Colonic mucosa (tissue), 4 donors: ENCODE results near the gene LRP4. TPM values are rescaled to one million over a fixed set of nuclear protein-coding genes. Genes with fewer than 3 reads are reported as not detected.

ENCODE experiments used
- DNase-seq: peaks from one replicate; pipeline ENCODE4 v3.0.0-alpha.2; 2020
- H3K27ac ChIP-seq: fragments of 200-600 bp; one replicate; pipeline ENCODE4 v1.8.0; 2021
- H3K27me3 ChIP-seq: fragments of 200-600 bp; one replicate; pipeline ENCODE4 v1.8.0; 2021
- H3K36me3 ChIP-seq: fragments of 200-600 bp; one replicate; pipeline ENCODE4 v1.8.0; 2021
- H3K4me1 ChIP-seq: fragments of 200-600 bp; one replicate; pipeline ENCODE4 v1.8.0; 2021; ENCODE audit warnings: mild to moderate bottlenecking
- H3K4me3 ChIP-seq: fragments of 200-600 bp; one replicate; pipeline ENCODE4 v1.8.0; 2021
- H3K9ac ChIP-seq, 2 donors: one replicate each; pipeline ENCODE4 v1.7.0; 2013; ENCODE audit warnings: control low read depth in 2 of 2, low read depth in 2 of 2, low read length in 2 of 2
- H3K9me3 ChIP-seq: fragments of 200-600 bp; one replicate; pipeline ENCODE4 v1.8.0; 2021
- intact Hi-C: fragments of 100-400 bp; cut with DNase I; formaldehyde crosslinking; loops from one replicate; pipeline ENCODE4 v1.14.1; 2022
- total RNA-seq, 2 donors: library from RNA; stranded (reverse); fragmentation: NEBNext Ultra II Directional in 1 of 2; extraction: Animal tissue kit (Norgen Biotek cat#: 25700) in 1 of 2; gene quantifications; one replicate each; pipeline ENCODE4 v1.2.1, GENCODE V29; 2021
- TF ChIP-seq, protein P1 (sequence below): fragments of 200-600 bp; IDR thresholded peaks from one replicate; pipeline ENCODE4 v1.8.0; 2022; ENCODE audit warnings: antibody characterized with exemption, mild to moderate bottlenecking
- donor health status: healthy.
- donor health status: DM: no; HTN: no; CAD: no.
- donor health status: DM: no; HTN: no; CAD: no.

LRP4 gene
- total RNA-seq, 2 donors from 2014 or later, result 23.6 to 62.6 TPM

DNA sequence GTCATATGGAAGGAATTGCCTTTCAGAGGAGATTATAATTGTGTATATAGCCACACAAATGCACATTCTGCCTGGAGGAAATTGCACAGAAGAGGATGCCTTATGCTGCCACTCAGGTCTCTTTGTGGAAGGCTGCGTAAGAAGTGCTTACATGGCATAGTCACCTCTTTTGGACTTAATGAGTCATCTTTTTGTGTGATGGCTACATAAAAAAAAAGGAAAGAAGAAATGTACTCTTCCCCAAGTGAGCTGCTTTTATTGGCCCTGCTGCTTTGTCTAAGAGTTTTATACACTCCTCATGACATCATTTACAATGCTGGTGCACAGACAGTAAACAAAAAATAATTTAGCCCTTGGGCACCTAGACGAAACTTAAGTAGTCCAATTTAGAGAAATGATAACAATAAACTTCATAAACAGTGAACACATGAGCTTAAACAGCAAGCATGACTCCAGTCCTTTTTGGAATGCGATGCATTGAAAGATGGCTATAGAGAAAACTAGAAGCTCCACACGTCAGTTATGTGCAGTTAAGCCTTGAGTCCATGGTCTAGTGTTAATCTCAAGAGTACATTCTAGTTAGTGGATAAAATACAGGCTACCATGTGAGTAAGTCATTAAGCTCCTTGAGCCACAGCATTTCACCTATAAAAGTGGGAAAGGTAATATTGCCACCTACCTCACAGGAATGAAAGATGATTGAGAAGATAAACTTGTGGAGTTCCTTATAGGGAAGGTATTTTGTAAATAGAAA lies 30.2 kb upstream of the LRP4 start:
- intact Hi-C loops, result no loop called here
- peak; percentile 43 for DNase-seq
- TF ChIP-seq, protein P1, sequence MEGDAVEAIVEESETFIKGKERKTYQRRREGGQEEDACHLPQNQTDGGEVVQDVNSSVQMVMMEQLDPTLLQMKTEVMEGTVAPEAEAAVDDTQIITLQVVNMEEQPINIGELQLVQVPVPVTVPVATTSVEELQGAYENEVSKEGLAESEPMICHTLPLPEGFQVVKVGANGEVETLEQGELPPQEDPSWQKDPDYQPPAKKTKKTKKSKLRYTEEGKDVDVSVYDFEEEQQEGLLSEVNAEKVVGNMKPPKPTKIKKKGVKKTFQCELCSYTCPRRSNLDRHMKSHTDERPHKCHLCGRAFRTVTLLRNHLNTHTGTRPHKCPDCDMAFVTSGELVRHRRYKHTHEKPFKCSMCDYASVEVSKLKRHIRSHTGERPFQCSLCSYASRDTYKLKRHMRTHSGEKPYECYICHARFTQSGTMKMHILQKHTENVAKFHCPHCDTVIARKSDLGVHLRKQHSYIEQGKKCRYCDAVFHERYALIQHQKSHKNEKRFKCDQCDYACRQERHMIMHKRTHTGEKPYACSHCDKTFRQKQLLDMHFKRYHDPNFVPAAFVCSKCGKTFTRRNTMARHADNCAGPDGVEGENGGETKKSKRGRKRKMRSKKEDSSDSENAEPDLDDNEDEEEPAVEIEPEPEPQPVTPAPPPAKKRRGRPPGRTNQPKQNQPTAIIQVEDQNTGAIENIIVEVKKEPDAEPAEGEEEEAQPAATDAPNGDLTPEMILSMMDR, result no peak
- H3K9ac ChIP-seq, result peak overlapping the region in 1 of 2 donors; percentile 52
- no peaks in the 10 kb centered on the region for H3K27me3 ChIP-seq
- H3K4me3 ChIP-seq, result no peak overlapping the region
- peak overlapping the region; percentile 30 for H3K27ac ChIP-seq
- H3K9me3 ChIP-seq, result no peaks in the 10 kb centered on the region
- H3K4me1 ChIP-seq, result no peaks in the 10 kb centered on the region
- H3K36me3 ChIP-seq, result no peaks in the 10 kb centered on the region

GRCh38 chr11:46947399-46948077 lies 29.2 kb upstream of the LRP4 start:
- H3K9ac ChIP-seq, result no peak overlapping the region

DNA sequence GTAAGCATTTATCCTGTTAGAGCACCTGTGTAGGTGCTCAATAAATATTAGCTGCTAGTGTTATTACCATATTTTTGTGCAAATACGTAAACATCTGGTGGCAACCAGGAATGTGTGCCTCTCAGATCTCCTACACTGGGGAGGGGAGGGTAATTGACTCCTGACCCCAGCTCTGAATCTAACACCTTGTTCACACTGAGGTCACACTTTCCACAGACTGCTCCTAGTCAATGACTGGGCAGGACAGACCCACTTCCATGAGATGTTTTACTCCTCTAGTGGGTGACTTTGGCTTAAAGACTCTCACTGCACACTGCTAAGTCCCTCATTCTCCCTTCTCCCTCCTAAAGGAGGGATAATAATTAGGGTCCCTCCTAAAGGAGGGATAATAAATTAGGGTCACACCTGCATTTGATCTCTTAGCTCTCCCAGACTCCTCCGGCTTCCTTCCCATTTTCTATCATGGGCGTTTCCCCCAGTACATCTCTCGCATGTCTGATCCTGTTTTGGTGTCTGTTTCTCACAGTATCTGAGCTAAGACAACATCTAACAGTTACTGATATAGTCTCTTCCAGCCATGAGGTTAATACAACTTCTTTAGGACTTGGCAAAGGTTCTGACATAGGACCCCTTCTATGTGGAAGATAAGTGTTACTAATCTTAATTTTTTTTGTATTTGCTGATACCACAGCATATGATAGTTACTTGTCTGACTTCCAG lies 26.2 kb upstream of the LRP4 start:
- DNase-seq, result no peak
- H3K27ac ChIP-seq, result no peak overlapping the region
- intact Hi-C loops, result no loop called here
- no peaks in the 10 kb centered on the region for H3K27me3 ChIP-seq
- no peaks in the 10 kb centered on the region for H3K4me1 ChIP-seq
- no peaks in the 10 kb centered on the region for H3K36me3 ChIP-seq
- no peaks in the 10 kb centered on the region for H3K9me3 ChIP-seq
- no peak overlapping the region for H3K9ac ChIP-seq
- TF ChIP-seq, protein P1, result no peak
- no peak overlapping the region for H3K4me3 ChIP-seq

More at GRCh38 chr11:46947399-46948077, 29.2 kb upstream of the LRP4 start:
- H3K4me1 ChIP-seq, result no peaks in the 10 kb centered on the region
- intact Hi-C loops, result no loop called here
- TF ChIP-seq, protein P1, result no peak
- H3K27me3 ChIP-seq, result no peaks in the 10 kb centered on the region
- no peaks in the 10 kb centered on the region for H3K9me3 ChIP-seq
- DNase-seq, result no peak
- no peak overlapping the region for H3K4me3 ChIP-seq
- no peaks in the 10 kb centered on the region for H3K36me3 ChIP-seq
- peak overlapping the region; percentile 30 for H3K27ac ChIP-seq

GRCh38 chr11:46942172-46942571 lies 23.8 kb upstream of the LRP4 start:
- TF ChIP-seq, protein P1, result no peak
- intact Hi-C loops, result no loop called here
- Histone ChIP-seq H3K4me1 (no peaks in the 10 kb centered on the region), H3K36me3 (no peaks in the 10 kb centered on the region), H3K9me3 (no peaks in the 10 kb centered on the region), H3K27me3 (no peaks in the 10 kb centered on the region), H3K9ac (peak overlapping the region in 1 of 2 donors; percentile 8), H3K27ac (peak overlapping the region; percentile 64), H3K4me3 (no peak overlapping the region)
- DNase-seq, result peak; percentile 87
